CD4-positive, alpha-beta T cell treated with Interferon gamma for 1 hour (primary cell): ENCODE results near the gene TADA1.
"Not testable (repeated sequence)": the region's sequence is repeated elsewhere in the genome, so short reads cannot be mapped to it uniquely, and the experiment has no call there.

ENCODE experiments used
- DNase-seq: peaks from one replicate; pipeline ENCODE4 v3.0.0-alpha.2; 2020

TADA1 gene

GRCh38 chr1:166843322-166843721, 32.7 kb downstream of the TADA1 start:
- no peak for DNase-seq

- DNase-seq = no peak
Measured at GRCh38 chr1:166840309-166841274, 35.5 kb downstream of the TADA1 start.

GRCh38 chr1:166839600-166840308, 36.3 kb downstream of the TADA1 start:
- peak; percentile 51 for DNase-seq

GRCh38 chr1:166838766-166839599, 37.1 kb downstream of the TADA1 start, which contains the start of gene POGK:
Gene POGK, plus strand, starts transcription at chr1:166839475. Its CDS starts 1,482 bp downstream, at chr1:166840957.
- peak; percentile 83 for DNase-seq

- DNase-seq = no peak
Measured at GRCh38 chr1:166836733-166837132, 39.3 kb downstream of the TADA1 start.

- DNase-seq = not testable (repeated sequence)
Measured at GRCh38 chr1:166829762-166830161, 46.3 kb downstream of the TADA1 start.

GRCh38 chr1:166827426-166827825, 48.6 kb downstream of the TADA1 start:
- no peak for DNase-seq

- no peak for DNase-seq
Measured at GRCh38 chr1:166822385-166822784, 53.7 kb downstream of the TADA1 start.

GRCh38 chr1:166819974-166820373, 56.1 kb downstream of the TADA1 start:
- DNase-seq = no peak

GRCh38 chr1:166814611-166815010, 61.5 kb downstream of the TADA1 start:
- DNase-seq = no peak

GRCh38 chr1:166813508-166814223, 62.4 kb downstream of the TADA1 start:
- no peak for DNase-seq

GRCh38 chr1:166811691-166812090, 64.4 kb downstream of the TADA1 start:
- no peak for DNase-seq

- DNase-seq = no peak
Measured at GRCh38 chr1:166808952-166809351, 67.1 kb downstream of the TADA1 start.
